IMR-90 (cell line): ENCODE measurements around the gene MRPL51. TPM values are rescaled to one million over a fixed set of nuclear protein-coding genes. Genes with fewer than 3 reads are reported as not detected.

Experiments
- ATAC-seq: fragments of 200-7000 bp; cut with Tn5 transposase; 2 replicates; pipeline ENCODE4 v1.9.1; 2020; ENCODE audit warnings: low read depth, mild to moderate bottlenecking, moderate library complexity
- BruUV-seq: library from RNA; stranded (reverse); fragments of 400-500 nt; replicated peaks from 2 replicates; lab custom pipeline; 2021; lab: Mats Ljungman, UMichigan
- CTCF ChIA-PET: fragments of 300-600 bp; formaldehyde crosslinking; extraction: SDS; loops from one replicate; lab custom pipeline; 2021; ENCODE audit warnings: antibody characterized with exemption; lab: Yijun Ruan, JAX
- POLR2A ChIA-PET: fragments of 300-600 bp; sonication (Branson Sonifier 250); formaldehyde crosslinking; loops from one replicate; lab custom pipeline; 2022; ENCODE audit warnings: antibody characterized with exemption; ENCODE audit not compliant: unreplicated experiment; lab: Charles Lee
- DNase-seq: peaks from one replicate; pipeline ENCODE4 v3.0.0; 2013
- H2AFZ ChIP-seq: replicated peaks from 2 replicates; pipeline ENCODE3; 2013; ENCODE audit warnings: low read length, mild to moderate bottlenecking; ENCODE audit not compliant: poor library complexity
- H2AK5ac ChIP-seq: 2 replicates; pipeline ENCODE4 v1.6.1; 2013; ENCODE audit warnings: low read depth, low read length, inconsistent platforms
- H2AK9ac ChIP-seq: replicated peaks from 2 replicates; pipeline ENCODE3; 2013; ENCODE audit warnings: mild to moderate bottlenecking, low read depth, low read length, moderate library complexity; ENCODE audit not compliant: poor library complexity
- H2BK120ac ChIP-seq: 2 replicates; pipeline ENCODE4 v1.6.1; 2013; ENCODE audit warnings: low read depth, low read length, inconsistent platforms
- H2BK15ac ChIP-seq: 3 replicates; pipeline ENCODE4 v1.6.1; 2013; ENCODE audit warnings: low read depth, low read length, inconsistent platforms
- H2BK20ac ChIP-seq: 2 replicates; pipeline ENCODE4 v1.6.1; 2013; ENCODE audit warnings: low read depth, mild to moderate bottlenecking, inconsistent platforms, low read length, moderate library complexity
- H2BK5ac ChIP-seq: 2 replicates; pipeline ENCODE4 v1.6.1; 2013; ENCODE audit warnings: mild to moderate bottlenecking, low read depth, low read length, inconsistent platforms; ENCODE audit not compliant: poor library complexity, severe bottlenecking
- H3K14ac ChIP-seq: replicated peaks from 2 replicates; pipeline ENCODE4 v1.6.1; 2013; ENCODE audit warnings: low read depth, low read length, inconsistent platforms
- H3K18ac ChIP-seq: 2 replicates; pipeline ENCODE4 v1.6.1; 2013; ENCODE audit warnings: low read depth, low read length, control low read depth
- H3K23ac ChIP-seq: 2 replicates; pipeline ENCODE4 v1.6.1; 2013; ENCODE audit warnings: low read depth, low read length, inconsistent platforms
- H3K27ac ChIP-seq: 2 replicates; pipeline ENCODE4 v1.5.1; 2013; ENCODE audit warnings: mild to moderate bottlenecking, control low read depth, low read length; ENCODE audit not compliant: insufficient read depth
- H3K27me3 ChIP-seq: 2 replicates; pipeline ENCODE4 v1.6.1; 2013; ENCODE audit warnings: low read length; ENCODE audit not compliant: control insufficient read depth, insufficient read depth
- H3K36me3 ChIP-seq: 2 replicates; pipeline ENCODE4 v1.6.1; 2013; ENCODE audit warnings: low read length, mixed read lengths; ENCODE audit not compliant: control insufficient read depth, insufficient read depth
- H3K4ac ChIP-seq: 2 replicates; pipeline ENCODE4 v1.6.1; 2013; ENCODE audit warnings: low read depth, low read length, inconsistent platforms
- H3K4me1 ChIP-seq: 2 replicates; pipeline ENCODE4 v1.6.1; 2013; ENCODE audit warnings: low read length, mixed read lengths; ENCODE audit not compliant: control insufficient read depth, insufficient read depth
- H3K4me2 ChIP-seq: 2 replicates; pipeline ENCODE4 v1.6.1; 2013; ENCODE audit warnings: low read depth, mild to moderate bottlenecking, control low read depth, low read length, moderate library complexity
- H3K4me3 ChIP-seq: 2 replicates; pipeline ENCODE4 v1.5.1; 2013; ENCODE audit warnings: low read depth, mild to moderate bottlenecking, control low read depth, low read length, moderate library complexity; ENCODE audit not compliant: insufficient read depth
- H3K56ac ChIP-seq: 2 replicates; pipeline ENCODE4 v1.6.1; 2013; ENCODE audit warnings: low read length, inconsistent platforms; ENCODE audit not compliant: insufficient read depth; ENCODE audit errors: extremely low read depth
- H3K79me1 ChIP-seq, 2 experiments: 2 replicates each; pipeline ENCODE4 v1.6.1; 2013; ENCODE audit warnings: low read length in 2 of 2, inconsistent platforms in 1 of 2, low read depth in 1 of 2
- H3K9ac ChIP-seq: 2 replicates; pipeline ENCODE4 v1.6.1; 2013; ENCODE audit warnings: low read depth, low read length, control low read depth
- H3K9me1 ChIP-seq: 2 replicates; pipeline ENCODE4 v1.6.1; 2013; ENCODE audit warnings: low read length, inconsistent platforms; ENCODE audit not compliant: insufficient read depth
- H3K9me3 ChIP-seq: 2 replicates; pipeline ENCODE4 v1.6.1; 2013; ENCODE audit warnings: low read length; ENCODE audit not compliant: control insufficient read depth, insufficient read depth
- H4K20me1 ChIP-seq: 2 replicates; pipeline ENCODE4 v1.6.1; 2013; ENCODE audit warnings: low read length, inconsistent platforms; ENCODE audit not compliant: insufficient read depth
- H4K5ac ChIP-seq: 2 replicates; pipeline ENCODE4 v1.6.1; 2013; ENCODE audit warnings: mild to moderate bottlenecking, low read depth, low read length, control low read depth
- H4K8ac ChIP-seq, 2 experiments: 2 replicates each; pipeline ENCODE4 v1.6.1; 2013; ENCODE audit warnings: low read depth in 2 of 2, low read length in 2 of 2, control low read depth in 1 of 2, inconsistent platforms in 1 of 2
- H4K91ac ChIP-seq: 2 replicates; pipeline ENCODE4 v1.6.1; 2013; ENCODE audit warnings: low read depth, low read length, inconsistent platforms; ENCODE audit not compliant: insufficient read depth
- POLR2A ChIP-seq: IDR thresholded peaks from 2 replicates; pipeline ENCODE4 v1.6.1; 2012; ENCODE audit warnings: mild to moderate bottlenecking, low read depth, low read length
- WGBS, 2 experiments: methylation state at CpG; one replicate each; pipeline versions ENCODE4 v1.1.5 to v1.1.7; 2013; ENCODE audit warnings: missing lambda C conversion rate in 2 of 2; ENCODE audit not compliant: insufficient read length in 1 of 2; ENCODE audit errors: extremely low coverage in 2 of 2; 5-methylcytosine and 5-hydroxymethylcytosine counted together
- dilution Hi-C: fragments of 300-500 bp; cut with HindIII; formaldehyde crosslinking; loops from one replicate; pipeline ENCODE4 v1.14.3; 2018; ENCODE audit warnings: low sequenced_read_pairs; ENCODE audit not compliant: unreplicated experiment
- in situ Hi-C: fragments of 300-500 bp; cut with MboI; formaldehyde crosslinking; loops from 3 replicates; pipeline ENCODE4 v1.14.3; 2019; ENCODE audit warnings: low sequenced_read_pairs, inconsistent platforms, mixed read lengths
- intact Hi-C: fragments of 100-400 bp; cut with micrococcal nuclease; formaldehyde crosslinking; loops from 2 replicates; pipeline ENCODE4 v1.10.0; 2022
- polyA plus RNA-seq, 3 experiments: library from polyadenylated mRNA; depleted of rRNA; stranded (reverse); fragments of >200 nt; gene quantifications; 2 replicates each; pipeline ENCODE4 v1.2.3, GENCODE V29; 2012; ENCODE audit warnings: low replicate concordance in 1 of 3
- total RNA-seq: library from RNA; depleted of rRNA; stranded (reverse); fragments of >200 nt; gene quantifications from 2 replicates; pipeline ENCODE4 v1.2.3, GENCODE V29; 2012
- TF ChIP-seq, protein P1 (sequence below): conservative IDR thresholded peaks from 2 replicates; pipeline ENCODE4 v1.5.1; 2012; ENCODE audit warnings: mild to moderate bottlenecking, low read depth, low read length, improper control_type of control experiment

The MRPL51 gene
- total and polyA plus RNA-seq, 2 of the 4 experiments (the other 2 are of a cell fraction): 80.1 to 160 TPM

DNA sequence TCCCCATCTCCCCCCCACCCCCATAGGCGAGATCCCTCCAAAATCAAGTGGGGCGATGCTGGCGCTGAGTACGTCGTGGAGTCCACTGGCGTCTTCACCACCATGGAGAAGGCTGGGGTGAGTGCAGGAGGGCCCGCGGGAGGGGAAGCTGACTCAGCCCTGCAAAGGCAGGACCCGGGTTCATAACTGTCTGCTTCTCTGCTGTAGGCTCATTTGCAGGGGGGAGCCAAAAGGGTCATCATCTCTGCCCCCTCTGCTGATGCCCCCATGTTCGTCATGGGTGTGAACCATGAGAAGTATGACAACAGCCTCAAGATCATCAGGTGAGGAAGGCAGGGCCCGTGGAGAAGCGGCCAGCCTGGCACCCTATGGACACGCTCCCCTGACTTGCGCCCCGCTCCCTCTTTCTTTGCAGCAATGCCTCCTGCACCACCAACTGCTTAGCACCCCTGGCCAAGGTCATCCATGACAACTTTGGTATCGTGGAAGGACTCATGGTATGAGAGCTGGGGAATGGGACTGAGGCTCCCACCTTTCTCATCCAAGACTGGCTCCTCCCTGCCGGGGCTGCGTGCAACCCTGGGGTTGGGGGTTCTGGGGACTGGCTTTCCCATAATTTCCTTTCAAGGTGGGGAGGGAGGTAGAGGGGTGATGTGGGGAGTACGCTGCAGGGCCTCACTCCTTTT is 44.0 kb upstream of the MRPL51 start:
- no peak overlapping the region for H2AK9ac ChIP-seq
- H3K9me3 ChIP-seq: no peaks in the 10 kb centered on the region
- peak overlapping the region; percentile 93; the same call in 1 of the 2 replicates for H3K27ac ChIP-seq
- H2AFZ ChIP-seq: no peak overlapping the region
- WGBS, 2 experiments: 65% methylated on average over 9 of the region's 19 CpGs; no CpG with 5 or more reads in 1 of the 2 experiments
- no peaks in the 10 kb centered on the region for H3K9me1 ChIP-seq
- no peak overlapping the region for H3K56ac ChIP-seq
- POLR2A ChIA-PET: interaction anchor here (0.7 kb wide), 2 partner anchors 11 to 209 kb away, joined by 3 to 4 read pairs; no protein-coding TSS in a partner anchor
- H3K4me1 ChIP-seq: peaks cover 17% of the 10 kb centered on the region
- H3K9ac ChIP-seq: peak overlapping the region; percentile 92
- DNase-seq: no peak
- H2BK120ac ChIP-seq: no peak overlapping the region
- H4K5ac ChIP-seq: no peak overlapping the region
- H3K18ac ChIP-seq: no peak overlapping the region
- intact Hi-C loops: no loop called here
- H3K4me2 ChIP-seq: peak overlapping the region; percentile 89
- in situ Hi-C loops: no loop called here
- peaks cover 0 to 67% of the 10 kb centered on the region in 2 experiments; a peak in 3 of 4 replicates for H3K79me1 ChIP-seq
- TF ChIP-seq, protein P1, sequence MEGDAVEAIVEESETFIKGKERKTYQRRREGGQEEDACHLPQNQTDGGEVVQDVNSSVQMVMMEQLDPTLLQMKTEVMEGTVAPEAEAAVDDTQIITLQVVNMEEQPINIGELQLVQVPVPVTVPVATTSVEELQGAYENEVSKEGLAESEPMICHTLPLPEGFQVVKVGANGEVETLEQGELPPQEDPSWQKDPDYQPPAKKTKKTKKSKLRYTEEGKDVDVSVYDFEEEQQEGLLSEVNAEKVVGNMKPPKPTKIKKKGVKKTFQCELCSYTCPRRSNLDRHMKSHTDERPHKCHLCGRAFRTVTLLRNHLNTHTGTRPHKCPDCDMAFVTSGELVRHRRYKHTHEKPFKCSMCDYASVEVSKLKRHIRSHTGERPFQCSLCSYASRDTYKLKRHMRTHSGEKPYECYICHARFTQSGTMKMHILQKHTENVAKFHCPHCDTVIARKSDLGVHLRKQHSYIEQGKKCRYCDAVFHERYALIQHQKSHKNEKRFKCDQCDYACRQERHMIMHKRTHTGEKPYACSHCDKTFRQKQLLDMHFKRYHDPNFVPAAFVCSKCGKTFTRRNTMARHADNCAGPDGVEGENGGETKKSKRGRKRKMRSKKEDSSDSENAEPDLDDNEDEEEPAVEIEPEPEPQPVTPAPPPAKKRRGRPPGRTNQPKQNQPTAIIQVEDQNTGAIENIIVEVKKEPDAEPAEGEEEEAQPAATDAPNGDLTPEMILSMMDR: no peak
- TF ChIP-seq POLR2A: peak; percentile 28
- BruUV-seq: no TSS peak
- no peak overlapping the region for H4K8ac ChIP-seq
- H3K4me3 ChIP-seq: peak overlapping the region; percentile 66; the same call in 1 of the 2 replicates
- no peak for ATAC-seq
- H3K4ac ChIP-seq: no peak overlapping the region
- no peak overlapping the region for H2BK20ac ChIP-seq
- dilution Hi-C loops: no loop called here
- H3K36me3 ChIP-seq: peaks cover 51% of the 10 kb centered on the region
- no peaks in the 10 kb centered on the region for H3K27me3 ChIP-seq
- peaks cover 75% of the 10 kb centered on the region for H4K20me1 ChIP-seq
- no peak overlapping the region for H2BK15ac ChIP-seq
- CTCF ChIA-PET: interaction anchor here (0.9 to 1.9 kb wide), 5 partner anchors 12 to 21 kb away, joined by 3 to 8 read pairs (median 4); no protein-coding TSS in a partner anchor
- peak overlapping the region; percentile 95 for H3K14ac ChIP-seq
- H2BK5ac ChIP-seq: peak overlapping the region; percentile 85
- no peak overlapping the region for H2AK5ac ChIP-seq
- no peak overlapping the region for H4K91ac ChIP-seq
- H3K23ac ChIP-seq: peak overlapping the region; percentile 92; the same call in 1 of the 2 replicates
